H1 (cell line): ENCODE data around the gene MUC13. TPM values are rescaled to one million over a fixed set of nuclear protein-coding genes. Genes with fewer than 3 reads are reported as not detected.

Experiments used
- POU5F1 ChIP-seq: IDR thresholded peaks from 2 replicates; pipeline ENCODE4 v1.6.1; 2011; ENCODE audit warnings: low read depth, mild to moderate bottlenecking, low read length, moderate library complexity
- polyA plus RNA-seq, 7 experiments: library from polyadenylated mRNA; depleted of rRNA in 3 of 7; stranded (reverse) in 5 of 7; unstranded in 2 of 7; fragments of >200 nt in 5 of 7; fragments of 200-250 nt in 2 of 7; gene quantifications; 1 replicate in 5 of 7; 2 replicates in 1 of 7; 4 replicates in 1 of 7; pipeline versions ENCODE4 v1.2.1 to v1.2.3, GENCODE V29; 2011 to 2013; ENCODE audit warnings: missing spikeins in 2 of 7, mixed read lengths in 2 of 7
- total RNA-seq: library from RNA; stranded (reverse); fragmentation: NEBNext Ultra II Directional; extraction: Animal tissue kit (Norgen Biotek cat#: 25700); gene quantifications from 2 replicates; pipeline ENCODE4 v1.2.1, GENCODE V29; 2021

Gene MUC13
- total and polyA plus RNA-seq, 2 of the 8 experiments (the other 6 are each of a cell fraction or from before 2014, with no cell fraction given), result not detected

DNA sequence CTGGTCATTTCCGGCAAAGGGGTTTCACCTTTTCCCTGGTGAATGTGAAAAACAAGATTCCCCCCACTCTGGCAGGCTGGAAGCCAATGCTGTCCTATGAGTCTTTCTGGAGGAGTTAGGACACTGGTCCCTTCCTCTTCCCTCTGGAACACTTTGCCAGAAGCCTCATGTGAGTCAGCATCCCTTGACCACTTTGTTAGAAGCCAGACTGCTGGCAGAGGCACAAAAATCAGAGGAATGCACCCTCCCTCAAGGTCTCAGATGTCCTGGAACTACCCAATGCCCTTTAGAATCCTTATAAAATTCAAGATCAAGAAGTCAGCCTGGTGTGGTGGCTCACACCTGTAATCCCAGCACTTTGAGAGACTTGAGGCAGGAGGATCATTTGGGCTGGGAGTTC, 74.0 kb downstream of the MUC13 start (continued):
- no peak for TF ChIP-seq POU5F1
